Measurements from ENCODE around the gene ECE2. TPM values are rescaled to one million over a fixed set of nuclear protein-coding genes. Genes with fewer than 3 reads are reported as not detected.
A peak's percentile ranks its signal among the peaks of the same experiment; 100 is the strongest.

Gene ECE2
- total and polyA plus RNA-seq, 4 donors = not detected

GRCh38 chr3:184335291-184335660 is 59.5 kb downstream of the ECE2 start (continued):
- TF ChIP-seq HNF4G (IDR thresholded peaks at IDR 0.05) (no peak), TAF1 (conservative IDR thresholded peaks at IDR 0.05) (no peak), NR2F2 (IDR thresholded peaks at IDR 0.05) (no peak), GABPA (IDR thresholded peaks at IDR 0.05 in 1 of 2, conservative IDR thresholded peaks at IDR 0.05 in 1 of 2) (no peak), ATF3 (IDR thresholded peaks at IDR 0.05) (no peak), SP1 (IDR thresholded peaks at IDR 0.05) (no peak), YY1 (IDR thresholded peaks at IDR 0.05) (no peak), HNF4A (conservative IDR thresholded peaks at IDR 0.05) (no peak)
- TF ChIP-seq, protein P1, sequence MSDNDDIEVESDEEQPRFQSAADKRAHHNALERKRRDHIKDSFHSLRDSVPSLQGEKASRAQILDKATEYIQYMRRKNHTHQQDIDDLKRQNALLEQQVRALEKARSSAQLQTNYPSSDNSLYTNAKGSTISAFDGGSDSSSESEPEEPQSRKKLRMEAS (IDR thresholded peaks at IDR 0.05) = no peak

GRCh38 chr3:184335661-184336546 is 60.1 kb downstream of the ECE2 start:
- 1% methylated on average over 77 of the region's 77 CpGs for WGBS
- TF ChIP-seq RXRA (IDR thresholded peaks at IDR 0.05) (no peak), EGR1 (IDR thresholded peaks at IDR 0.05; ENCODE audit: low read depth in 2 of 2) (peak; percentile 75 to 81), YY1 (IDR thresholded peaks at IDR 0.05) (peak; percentile 54), JUND (IDR thresholded peaks at IDR 0.05) (peak in 1 of 2 donors; percentile 17), SP1 (IDR thresholded peaks at IDR 0.05) (peak; percentile 28)

GRCh38 chr3:184336547-184337398 is 61.0 kb downstream of the ECE2 start:
- H3K4me1 ChIP-seq (ENCODE audit: control insufficient read depth in 4 of 4, insufficient read depth in 4 of 4, low read length in 3 of 4) = peaks cover 0 to 13% (median 6%) of the 10 kb centered on the region in 4 donors
- peak overlapping the region; percentile 47 to 68 (median 62) for H3K4me3 ChIP-seq (ENCODE audit: low read depth in 1 of 3, low read length in 3 of 3)
- H3K9me3 ChIP-seq (ENCODE audit: control insufficient read depth in 4 of 4, low read length in 3 of 4) = no peaks in the 10 kb centered on the region
- H3K27me3 ChIP-seq (ENCODE audit: control insufficient read depth in 4 of 4, insufficient read depth in 4 of 4, low read length in 3 of 4) = no peaks in the 10 kb centered on the region
- peaks cover 7 to 34% (median 29%) of the 10 kb centered on the region in 4 donors for H3K36me3 ChIP-seq (ENCODE audit: control insufficient read depth in 4 of 4, insufficient read depth in 3 of 4, low read depth in 1 of 4, low read length in 3 of 4)
- no peak for DNase-seq (ENCODE audit: low spot score)
- 38% methylated on average over 17 of the region's 17 CpGs for WGBS
- H3K27ac ChIP-seq (ENCODE audit: low read depth in 1 of 2, low read length in 2 of 2) = peak overlapping the region; percentile 84 to 89
- TF ChIP-seq NR2F2 (IDR thresholded peaks at IDR 0.05) = peak; percentile 80
- no peak for TF ChIP-seq GABPA (IDR thresholded peaks at IDR 0.05 in 1 of 2, conservative IDR thresholded peaks at IDR 0.05 in 1 of 2)
- peak overlapping the region in 1 of 2 donors; percentile 46 for H3K9ac ChIP-seq (ENCODE audit: low read depth in 1 of 2, low read length in 2 of 2)

More at GRCh38 chr3:184335661-184336546, 60.1 kb downstream of the ECE2 start:
- Histone ChIP-seq H3K27ac (ENCODE audit: low read depth in 1 of 2, low read length in 2 of 2) (peak overlapping the region; percentile 84 to 89), H3K36me3 (ENCODE audit: control insufficient read depth in 4 of 4, insufficient read depth in 3 of 4, low read depth in 1 of 4, low read length in 3 of 4) (peaks cover 14 to 40% (median 37%) of the 10 kb centered on the region in 4 donors), H3K27me3 (ENCODE audit: control insufficient read depth in 4 of 4, insufficient read depth in 4 of 4, low read length in 3 of 4) (no peaks in the 10 kb centered on the region), H3K9me3 (ENCODE audit: control insufficient read depth in 4 of 4, low read length in 3 of 4) (no peaks in the 10 kb centered on the region), H3K9ac (ENCODE audit: low read depth in 1 of 2, low read length in 2 of 2) (peak overlapping the region; percentile 46 to 50), H3K4me1 (ENCODE audit: control insufficient read depth in 4 of 4, insufficient read depth in 4 of 4, low read length in 3 of 4) (peaks cover 0 to 13% (median 6%) of the 10 kb centered on the region in 4 donors), H3K4me3 (ENCODE audit: low read depth in 1 of 3, low read length in 3 of 3) (peak overlapping the region; percentile 47 to 68 (median 62))
- DNase-seq (ENCODE audit: low spot score) = peak; percentile 97

DNA sequence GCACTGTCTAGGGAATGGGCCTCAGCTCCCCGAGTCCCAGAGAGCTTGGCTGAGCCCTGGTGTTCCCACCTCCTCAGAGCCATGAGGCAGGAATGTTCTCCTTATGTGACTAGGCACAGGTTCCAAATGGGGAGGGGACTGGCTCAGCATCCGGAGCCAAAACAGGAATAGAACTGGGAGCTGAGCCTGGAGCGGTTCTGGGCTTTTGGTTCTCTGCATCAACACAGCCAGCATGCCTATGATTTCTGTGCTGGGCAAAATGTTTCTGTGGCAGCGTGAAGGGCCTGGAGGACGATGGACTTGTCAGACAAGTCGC is 61.5 kb downstream of the ECE2 start, which contains the start of gene FAM131A:
Gene FAM131A (plus strand): TSS at position 202 of the 316 bp plus-strand sequence. CDS start 31 bp downstream, at position 233.
- no peak for DNase-seq (ENCODE audit: low spot score)
- TF ChIP-seq ATF3 (IDR thresholded peaks at IDR 0.05) = no peak
- TF ChIP-seq, protein P2, sequence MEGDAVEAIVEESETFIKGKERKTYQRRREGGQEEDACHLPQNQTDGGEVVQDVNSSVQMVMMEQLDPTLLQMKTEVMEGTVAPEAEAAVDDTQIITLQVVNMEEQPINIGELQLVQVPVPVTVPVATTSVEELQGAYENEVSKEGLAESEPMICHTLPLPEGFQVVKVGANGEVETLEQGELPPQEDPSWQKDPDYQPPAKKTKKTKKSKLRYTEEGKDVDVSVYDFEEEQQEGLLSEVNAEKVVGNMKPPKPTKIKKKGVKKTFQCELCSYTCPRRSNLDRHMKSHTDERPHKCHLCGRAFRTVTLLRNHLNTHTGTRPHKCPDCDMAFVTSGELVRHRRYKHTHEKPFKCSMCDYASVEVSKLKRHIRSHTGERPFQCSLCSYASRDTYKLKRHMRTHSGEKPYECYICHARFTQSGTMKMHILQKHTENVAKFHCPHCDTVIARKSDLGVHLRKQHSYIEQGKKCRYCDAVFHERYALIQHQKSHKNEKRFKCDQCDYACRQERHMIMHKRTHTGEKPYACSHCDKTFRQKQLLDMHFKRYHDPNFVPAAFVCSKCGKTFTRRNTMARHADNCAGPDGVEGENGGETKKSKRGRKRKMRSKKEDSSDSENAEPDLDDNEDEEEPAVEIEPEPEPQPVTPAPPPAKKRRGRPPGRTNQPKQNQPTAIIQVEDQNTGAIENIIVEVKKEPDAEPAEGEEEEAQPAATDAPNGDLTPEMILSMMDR (IDR thresholded peaks at IDR 0.05; ENCODE audit: low read depth, low read length, missing input control) = no peak
- TF ChIP-seq GABPA (IDR thresholded peaks at IDR 0.05 in 1 of 2, conservative IDR thresholded peaks at IDR 0.05 in 1 of 2) = no peak
- TF ChIP-seq RXRA (IDR thresholded peaks at IDR 0.05) = no peak
- no peak for TF ChIP-seq HNF4G (IDR thresholded peaks at IDR 0.05)
- TF ChIP-seq JUND (IDR thresholded peaks at IDR 0.05) = no peak
- no peak for TF ChIP-seq FOXA1 (IDR thresholded peaks at IDR 0.05)
- no peak for TF ChIP-seq HNF4A (conservative IDR thresholded peaks at IDR 0.05)
- TF ChIP-seq, protein P1 (IDR thresholded peaks at IDR 0.05) = no peak
- TF ChIP-seq, protein P3, sequence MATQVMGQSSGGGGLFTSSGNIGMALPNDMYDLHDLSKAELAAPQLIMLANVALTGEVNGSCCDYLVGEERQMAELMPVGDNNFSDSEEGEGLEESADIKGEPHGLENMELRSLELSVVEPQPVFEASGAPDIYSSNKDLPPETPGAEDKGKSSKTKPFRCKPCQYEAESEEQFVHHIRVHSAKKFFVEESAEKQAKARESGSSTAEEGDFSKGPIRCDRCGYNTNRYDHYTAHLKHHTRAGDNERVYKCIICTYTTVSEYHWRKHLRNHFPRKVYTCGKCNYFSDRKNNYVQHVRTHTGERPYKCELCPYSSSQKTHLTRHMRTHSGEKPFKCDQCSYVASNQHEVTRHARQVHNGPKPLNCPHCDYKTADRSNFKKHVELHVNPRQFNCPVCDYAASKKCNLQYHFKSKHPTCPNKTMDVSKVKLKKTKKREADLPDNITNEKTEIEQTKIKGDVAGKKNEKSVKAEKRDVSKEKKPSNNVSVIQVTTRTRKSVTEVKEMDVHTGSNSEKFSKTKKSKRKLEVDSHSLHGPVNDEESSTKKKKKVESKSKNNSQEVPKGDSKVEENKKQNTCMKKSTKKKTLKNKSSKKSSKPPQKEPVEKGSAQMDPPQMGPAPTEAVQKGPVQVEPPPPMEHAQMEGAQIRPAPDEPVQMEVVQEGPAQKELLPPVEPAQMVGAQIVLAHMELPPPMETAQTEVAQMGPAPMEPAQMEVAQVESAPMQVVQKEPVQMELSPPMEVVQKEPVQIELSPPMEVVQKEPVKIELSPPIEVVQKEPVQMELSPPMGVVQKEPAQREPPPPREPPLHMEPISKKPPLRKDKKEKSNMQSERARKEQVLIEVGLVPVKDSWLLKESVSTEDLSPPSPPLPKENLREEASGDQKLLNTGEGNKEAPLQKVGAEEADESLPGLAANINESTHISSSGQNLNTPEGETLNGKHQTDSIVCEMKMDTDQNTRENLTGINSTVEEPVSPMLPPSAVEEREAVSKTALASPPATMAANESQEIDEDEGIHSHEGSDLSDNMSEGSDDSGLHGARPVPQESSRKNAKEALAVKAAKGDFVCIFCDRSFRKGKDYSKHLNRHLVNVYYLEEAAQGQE (IDR thresholded peaks at IDR 0.05) = no peak
- TF ChIP-seq YY1 (IDR thresholded peaks at IDR 0.05) = no peak
- no peak for TF ChIP-seq NR2F2 (IDR thresholded peaks at IDR 0.05)

More for the DNA sequence above, 61.5 kb downstream of the ECE2 start, which contains the start of gene FAM131A:
- Histone ChIP-seq H3K27me3 (ENCODE audit: control insufficient read depth in 4 of 4, insufficient read depth in 4 of 4, low read length in 3 of 4) (no peaks in the 10 kb centered on the region), H3K4me1 (ENCODE audit: control insufficient read depth in 4 of 4, insufficient read depth in 4 of 4, low read length in 3 of 4) (peaks cover 0 to 13% (median 6%) of the 10 kb centered on the region in 4 donors), H3K36me3 (ENCODE audit: control insufficient read depth in 4 of 4, insufficient read depth in 3 of 4, low read depth in 1 of 4, low read length in 3 of 4) (peaks cover 5 to 32% (median 23%) of the 10 kb centered on the region in 4 donors), H3K27ac (ENCODE audit: low read depth in 1 of 2, low read length in 2 of 2) (peak within 1 kb of the TSS; percentile 84 to 89), H3K9ac (ENCODE audit: low read depth in 1 of 2, low read length in 2 of 2) (peak within 1 kb of the TSS in 1 of 2 donors; percentile 46), H3K9me3 (ENCODE audit: control insufficient read depth in 4 of 4, low read length in 3 of 4) (no peaks in the 10 kb centered on the region), H3K4me3 (ENCODE audit: low read depth in 1 of 3, low read length in 3 of 3) (peak within 1 kb of the TSS; percentile 47 to 68 (median 62))
- 83% methylated on average over 6 of the region's 6 CpGs for WGBS
